Measurements from ENCODE around the gene NRP2.
A peak's percentile ranks its signal among the peaks of the same experiment; 100 is the strongest.

NRP2 gene

DNA sequence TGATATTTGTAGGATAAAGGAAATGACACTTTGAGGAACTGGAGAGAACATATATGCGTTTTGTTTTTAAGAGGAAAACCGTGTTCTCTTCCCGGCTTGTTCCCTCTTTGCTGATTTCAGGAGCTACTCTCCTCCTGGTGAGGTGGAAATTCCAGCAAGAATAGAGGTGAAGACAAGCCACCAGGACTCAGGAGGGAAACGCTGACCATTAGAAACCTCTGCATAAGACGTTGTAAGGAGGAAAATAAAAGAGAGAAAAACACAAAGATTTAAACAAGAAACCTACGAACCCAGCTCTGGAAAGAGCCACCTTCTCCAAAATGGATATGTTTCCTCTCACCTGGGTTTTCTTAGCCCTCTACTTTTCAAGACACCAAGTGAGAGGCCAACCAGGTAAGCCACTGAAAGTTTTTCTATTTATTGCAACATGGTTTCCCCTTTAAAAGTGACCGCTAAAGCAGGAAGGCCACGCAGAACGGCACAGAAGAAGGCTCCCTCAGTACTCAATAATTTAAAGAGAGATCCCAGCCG lies 735 bp downstream of the NRP2 start:
- DNase-seq (ENCODE audit: low read depth), result peak; percentile 24
- TF ChIP-seq, protein P1, sequence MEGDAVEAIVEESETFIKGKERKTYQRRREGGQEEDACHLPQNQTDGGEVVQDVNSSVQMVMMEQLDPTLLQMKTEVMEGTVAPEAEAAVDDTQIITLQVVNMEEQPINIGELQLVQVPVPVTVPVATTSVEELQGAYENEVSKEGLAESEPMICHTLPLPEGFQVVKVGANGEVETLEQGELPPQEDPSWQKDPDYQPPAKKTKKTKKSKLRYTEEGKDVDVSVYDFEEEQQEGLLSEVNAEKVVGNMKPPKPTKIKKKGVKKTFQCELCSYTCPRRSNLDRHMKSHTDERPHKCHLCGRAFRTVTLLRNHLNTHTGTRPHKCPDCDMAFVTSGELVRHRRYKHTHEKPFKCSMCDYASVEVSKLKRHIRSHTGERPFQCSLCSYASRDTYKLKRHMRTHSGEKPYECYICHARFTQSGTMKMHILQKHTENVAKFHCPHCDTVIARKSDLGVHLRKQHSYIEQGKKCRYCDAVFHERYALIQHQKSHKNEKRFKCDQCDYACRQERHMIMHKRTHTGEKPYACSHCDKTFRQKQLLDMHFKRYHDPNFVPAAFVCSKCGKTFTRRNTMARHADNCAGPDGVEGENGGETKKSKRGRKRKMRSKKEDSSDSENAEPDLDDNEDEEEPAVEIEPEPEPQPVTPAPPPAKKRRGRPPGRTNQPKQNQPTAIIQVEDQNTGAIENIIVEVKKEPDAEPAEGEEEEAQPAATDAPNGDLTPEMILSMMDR (conservative IDR thresholded peaks at IDR 0.05; ENCODE audit: low read depth, low read length), result no peak
- peak overlapping the region; percentile 77 for H3K4me3 ChIP-seq (ENCODE audit: low read depth, low read length)

DNA sequence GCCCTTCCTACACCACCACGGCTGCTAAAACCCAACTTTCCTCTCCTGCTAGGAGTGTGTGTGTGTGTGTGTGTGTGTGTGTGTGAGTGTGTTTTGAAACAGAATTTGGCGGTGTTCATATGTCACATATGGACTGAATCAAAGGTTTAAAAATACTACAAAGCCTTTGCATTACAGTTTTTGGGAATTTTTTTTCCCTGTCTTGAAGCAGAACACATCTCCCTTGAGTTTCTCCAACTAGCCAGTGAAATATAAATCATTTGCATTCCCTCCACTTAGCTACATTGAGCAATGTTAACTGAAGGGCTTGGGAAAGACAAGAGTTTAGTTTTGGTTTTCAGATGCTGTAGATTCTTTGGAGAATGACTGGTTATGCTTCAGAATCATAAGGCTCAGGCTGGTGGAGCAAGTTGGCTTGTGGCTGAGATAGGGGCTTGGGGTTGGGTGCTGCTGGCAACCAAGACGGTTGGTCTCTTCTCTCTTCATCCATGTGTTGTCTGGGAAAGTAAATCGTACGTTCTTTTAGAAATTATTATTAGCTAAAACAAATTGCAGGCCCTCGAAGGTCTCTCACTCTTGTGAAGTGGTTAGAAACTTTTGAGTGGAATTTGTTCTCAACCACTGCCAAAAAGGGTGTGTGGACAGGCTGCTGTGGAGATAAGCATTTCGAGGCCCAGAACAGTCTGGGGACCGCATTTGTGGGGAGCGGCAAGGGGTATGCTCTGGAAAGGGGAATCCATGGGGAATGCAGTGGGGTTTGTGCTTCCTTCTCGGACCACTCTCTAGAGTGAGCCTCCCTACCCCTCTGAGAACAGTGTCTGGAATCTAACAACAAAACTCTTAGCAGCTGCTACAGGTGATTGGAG lies 1.4 kb downstream of the NRP2 start:
- peak overlapping the region; percentile 77 for H3K4me3 ChIP-seq (ENCODE audit: low read depth, low read length)
- TF ChIP-seq, protein P1 (conservative IDR thresholded peaks at IDR 0.05; ENCODE audit: low read depth, low read length), result no peak
- DNase-seq (ENCODE audit: low read depth), result peak; percentile 83

DNA sequence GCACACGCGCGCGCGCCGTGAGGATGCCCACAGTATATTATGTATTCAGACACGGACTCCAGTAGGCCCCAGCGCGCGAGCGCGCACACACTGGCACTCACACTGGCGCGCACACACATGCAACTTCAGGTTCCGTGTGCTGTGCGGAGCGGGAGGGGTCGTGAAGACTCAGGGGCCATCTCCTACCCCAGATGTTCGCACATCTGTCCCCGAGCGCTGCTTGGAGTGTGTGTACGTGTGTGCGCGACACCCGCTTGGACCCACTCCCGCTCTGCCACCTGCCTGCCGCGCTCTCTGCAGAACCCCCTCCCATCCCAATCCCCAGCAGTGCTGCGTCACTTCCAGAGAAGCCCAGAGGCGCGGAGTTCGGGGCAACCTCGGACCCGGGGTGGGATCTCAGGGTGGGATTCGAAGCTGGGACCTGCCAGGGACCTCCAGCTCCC lies 2.6 kb downstream of the NRP2 start:
- TF ChIP-seq, protein P1 (conservative IDR thresholded peaks at IDR 0.05; ENCODE audit: low read depth, low read length), result no peak
- peak; percentile 59 for DNase-seq (ENCODE audit: low read depth)
- H3K4me3 ChIP-seq (ENCODE audit: low read depth, low read length), result peak overlapping the region; percentile 77

DNA sequence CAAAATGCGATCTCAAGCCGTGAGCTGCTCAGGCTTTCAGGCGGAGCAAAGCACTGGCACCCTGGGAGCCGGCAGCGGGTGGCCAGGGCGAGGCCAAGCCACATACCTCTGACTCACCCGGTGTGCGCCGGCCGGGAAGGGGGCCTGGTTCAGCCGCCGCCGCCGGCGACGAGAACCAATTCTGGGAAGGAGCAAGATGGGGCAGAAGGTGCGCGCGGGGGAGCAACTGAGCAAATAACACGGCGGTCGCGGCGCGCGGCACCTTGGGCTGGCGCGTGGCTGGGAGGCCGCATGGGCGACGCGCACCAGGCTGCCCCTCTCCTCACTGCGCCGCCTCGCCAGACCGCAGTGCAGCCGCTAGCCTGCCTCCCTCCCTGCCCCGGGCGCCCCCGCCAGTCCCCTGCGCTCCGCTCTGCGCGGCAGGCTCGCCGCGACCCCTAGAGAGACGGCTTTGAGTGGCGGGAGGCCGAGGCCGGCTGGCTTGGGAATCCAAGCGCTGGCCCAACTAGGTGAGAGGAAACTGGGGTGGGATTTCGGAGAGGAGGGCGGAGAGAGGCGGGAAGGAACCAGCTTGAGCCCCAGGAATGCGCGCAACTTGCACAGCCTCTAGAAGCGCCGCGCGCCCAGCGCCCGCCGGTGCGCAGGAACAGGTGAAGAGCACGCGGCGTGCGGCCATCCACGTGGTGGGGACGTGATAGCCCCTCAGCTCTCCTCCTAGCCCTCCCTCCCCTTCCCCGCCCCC lies 3.2 kb downstream of the NRP2 start:
- peak overlapping the region; percentile 77 for H3K4me3 ChIP-seq (ENCODE audit: low read depth, low read length)
- peak; percentile 63 for DNase-seq (ENCODE audit: low read depth)
- TF ChIP-seq, protein P1 (conservative IDR thresholded peaks at IDR 0.05; ENCODE audit: low read depth, low read length), result no peak

DNA sequence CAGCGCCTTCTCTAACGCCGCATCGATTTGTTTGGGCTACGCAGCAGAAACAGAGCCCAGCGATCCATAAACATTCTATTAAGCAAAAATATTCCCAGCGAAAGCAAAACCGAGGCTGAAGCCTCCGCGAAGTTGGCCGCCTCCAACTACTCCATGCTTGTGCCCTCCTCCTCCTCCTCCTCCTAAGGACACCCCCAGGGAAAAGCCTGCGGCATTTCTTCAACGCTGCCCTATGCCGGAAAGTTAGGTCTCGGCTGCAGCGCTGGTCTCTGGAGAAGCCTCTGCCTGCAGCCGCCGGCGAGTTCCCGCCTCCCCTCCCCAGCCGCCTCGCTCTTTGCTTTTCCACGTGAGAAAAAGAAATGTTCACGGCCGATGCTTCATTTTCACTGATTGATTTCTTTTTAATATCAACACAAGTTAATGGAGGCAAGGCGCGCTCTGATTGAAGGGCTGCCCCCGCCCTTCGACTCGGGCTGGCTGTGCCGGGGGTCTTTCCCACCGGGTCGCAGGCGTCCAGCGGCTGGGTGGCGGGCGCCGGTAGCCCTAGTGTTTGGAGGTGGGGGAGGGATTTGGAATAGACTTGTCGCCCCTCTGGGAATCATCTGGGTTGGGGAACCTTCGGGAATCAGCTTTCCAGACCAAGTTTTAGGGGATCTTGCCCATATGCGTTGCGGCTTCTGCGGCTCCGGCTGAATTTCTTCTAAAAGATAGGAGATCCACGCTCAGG lies 3.9 kb downstream of the NRP2 start:
- TF ChIP-seq, protein P1 (conservative IDR thresholded peaks at IDR 0.05; ENCODE audit: low read depth, low read length), result no peak
- peak overlapping the region; percentile 77 for H3K4me3 ChIP-seq (ENCODE audit: low read depth, low read length)
- DNase-seq (ENCODE audit: low read depth), result peak; percentile 42

DNA sequence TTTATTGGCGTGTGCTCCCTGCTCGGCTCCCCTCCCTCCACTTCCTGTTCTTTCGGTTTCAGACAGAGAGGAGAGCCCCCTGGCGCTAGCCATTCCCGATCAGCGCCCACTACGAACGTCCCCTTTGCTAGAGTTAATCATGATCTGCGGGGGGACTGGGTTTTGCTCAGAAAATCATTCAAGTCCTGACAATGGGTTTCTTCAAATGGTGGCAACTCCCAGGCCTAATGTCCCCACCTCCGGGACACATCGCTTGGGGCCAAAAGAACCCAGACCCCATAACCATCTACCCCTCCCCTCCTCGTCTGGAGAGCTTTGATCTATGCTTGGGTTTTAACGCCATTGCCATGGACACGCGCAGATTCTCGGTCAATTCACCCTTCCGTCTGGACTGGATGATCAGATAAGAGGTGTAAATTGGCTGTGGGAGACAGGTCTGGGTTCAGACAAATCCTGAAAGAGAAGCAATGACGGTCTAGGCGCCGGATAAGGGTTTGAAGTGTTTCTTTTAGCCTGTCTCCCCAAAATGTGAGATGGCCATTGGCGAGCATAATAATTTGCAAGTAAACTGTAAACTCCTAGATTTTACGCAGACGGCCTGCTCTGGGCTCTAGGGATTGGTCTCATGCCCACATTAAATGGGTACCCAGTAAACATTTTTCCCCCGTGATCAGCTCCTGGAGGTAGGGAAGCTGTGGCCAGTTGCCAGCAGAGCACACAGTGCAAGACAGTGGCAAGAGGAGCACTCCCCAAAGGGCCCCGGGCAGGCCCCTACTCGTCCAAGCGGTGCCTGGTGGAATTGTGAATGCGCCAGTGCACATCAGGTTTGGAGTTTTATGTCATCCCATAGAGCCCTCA lies 4.7 kb downstream of the NRP2 start:
- H3K4me3 ChIP-seq (ENCODE audit: low read depth, low read length), result peak overlapping the region; percentile 77
- TF ChIP-seq, protein P1 (conservative IDR thresholded peaks at IDR 0.05; ENCODE audit: low read depth, low read length), result peak; percentile 50
- DNase-seq (ENCODE audit: low read depth), result peak; percentile 40

All from choroid plexus epithelial cell (primary cell).